HUDEP-2 (cell line): ENCODE data around the gene GALK1.

Source experiments
- DNase-seq, 76 experiments: peaks; one replicate each; lab custom pipeline; 2025; ENCODE audit not compliant: unreplicated experiment in 76 of 76; lab: John Stamatoyannopoulos, UW

The GALK1 gene

DNA sequence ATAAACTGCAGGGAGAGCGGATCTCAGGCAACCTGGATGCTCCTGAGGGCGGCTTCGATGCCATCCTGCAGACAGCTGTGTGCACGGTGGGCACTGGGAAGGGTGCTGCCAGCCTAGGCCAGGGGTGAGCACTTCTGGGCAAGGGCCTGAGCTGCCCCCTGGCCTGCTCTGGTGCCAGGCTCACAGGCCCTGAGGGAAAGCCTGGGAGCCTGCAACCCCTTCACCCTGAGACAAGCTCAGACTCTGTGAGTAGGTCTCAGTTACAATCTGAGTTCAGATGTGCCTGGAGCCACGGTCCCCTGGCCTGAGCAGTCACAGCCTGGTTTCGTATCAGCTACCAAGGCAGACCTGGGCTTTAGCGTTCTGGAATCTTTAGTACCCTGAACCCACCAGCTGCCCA lies 35.6 kb downstream of the GALK1 start:
- DNase-seq: no peak

DNA sequence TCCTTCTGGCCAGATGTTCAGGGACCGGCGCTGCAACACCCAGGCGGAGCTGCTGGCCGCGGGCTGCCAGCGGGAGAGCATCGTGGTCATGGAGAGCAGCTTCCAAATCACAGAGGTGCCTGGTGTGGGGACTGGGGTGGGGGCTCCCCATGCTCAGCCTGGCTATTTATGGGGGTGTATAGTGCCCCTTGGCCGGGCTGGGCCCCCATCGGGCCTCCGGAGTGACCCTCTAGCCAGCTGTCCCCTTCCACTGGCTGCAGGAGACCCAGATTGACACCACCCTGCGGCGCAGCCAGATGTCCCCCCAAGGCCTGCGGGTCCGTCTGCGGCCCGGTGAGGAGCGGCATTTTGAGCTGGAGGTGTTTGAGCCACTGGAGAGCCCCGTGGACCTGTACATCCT lies 37.6 kb downstream of the GALK1 start:
- no peak for DNase-seq

GRCh38 chr17:75725504-75725903 lies 39.5 kb downstream of the GALK1 start:
- no peak for DNase-seq

DNA sequence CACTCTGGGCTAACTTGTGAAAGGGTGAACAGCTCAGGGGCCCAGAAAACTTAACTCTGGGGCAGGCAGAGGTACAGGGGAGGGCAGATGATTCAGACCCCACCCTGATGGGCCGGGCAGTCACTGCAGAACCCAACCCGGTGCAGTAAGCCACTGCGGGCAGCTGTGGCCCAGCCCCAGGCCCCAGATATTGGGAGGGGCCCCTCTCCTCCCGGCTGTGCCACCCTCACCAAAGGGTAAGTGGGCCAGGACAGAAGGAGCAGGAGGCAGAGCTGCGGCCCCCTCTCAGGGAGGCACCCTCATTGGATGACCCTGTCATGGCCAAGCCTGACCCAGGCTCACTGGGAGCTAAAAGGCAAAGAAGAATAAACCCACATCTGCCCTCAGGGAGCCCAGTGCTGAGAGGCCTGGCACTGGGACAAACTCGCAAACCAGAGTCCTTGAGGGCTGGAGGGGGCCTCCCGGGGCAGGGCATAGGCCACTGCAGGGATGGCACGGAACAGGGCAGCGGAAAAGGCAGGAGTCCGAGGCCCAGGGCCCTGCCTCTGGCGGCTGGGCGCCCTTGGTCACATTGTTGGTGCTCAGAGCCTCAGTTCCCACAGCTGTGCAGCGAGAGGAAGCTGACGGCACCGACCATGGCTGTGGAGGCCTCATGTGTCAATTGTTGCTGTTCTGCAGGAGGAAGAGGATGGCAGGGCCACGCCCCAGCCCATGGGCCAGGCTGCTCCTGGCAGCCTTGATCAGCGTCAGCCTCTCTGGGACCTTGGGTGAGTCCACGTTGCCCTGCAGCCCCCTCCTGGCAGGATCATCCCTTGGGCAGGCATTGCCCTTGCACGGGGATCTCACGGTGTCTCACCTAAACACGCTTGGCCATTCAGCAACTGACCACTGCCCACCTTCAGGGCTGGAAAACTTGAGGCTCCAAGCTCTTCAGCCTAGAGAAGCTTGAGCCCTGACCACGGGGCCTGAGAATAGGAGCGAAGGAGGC lies 40.7 kb downstream of the GALK1 start:
- no peak for DNase-seq

GRCh38 chr17:75723171-75723930 lies 41.6 kb downstream of the GALK1 start:
- no peak for DNase-seq

DNA sequence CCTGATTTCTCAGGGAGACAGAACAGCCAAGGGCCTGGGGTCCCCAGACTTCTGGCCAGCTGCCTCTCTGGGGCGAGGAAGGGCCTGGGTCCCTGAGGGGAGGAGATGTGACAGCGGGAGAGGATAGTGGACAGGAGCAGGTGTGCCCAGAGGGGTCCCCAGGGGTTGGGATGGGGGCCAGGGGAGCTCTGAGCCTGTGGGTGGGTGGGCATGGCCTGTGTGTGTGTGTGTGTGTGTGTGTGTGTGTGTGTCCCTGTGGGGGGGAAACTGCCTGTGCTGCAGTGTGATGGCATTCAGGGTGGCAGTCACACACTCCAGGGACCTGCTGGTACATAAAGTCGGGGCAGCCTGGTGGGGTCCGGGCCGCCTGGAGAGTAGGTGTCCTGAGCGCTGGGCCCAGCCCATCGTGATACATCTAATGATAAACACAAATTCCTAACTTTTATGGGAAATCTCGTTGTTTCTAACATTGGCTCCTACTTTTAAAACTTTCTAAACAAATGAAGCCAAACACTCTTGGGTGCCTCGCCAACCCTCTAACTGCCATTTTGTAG lies 42.4 kb downstream of the GALK1 start:
- no peak for DNase-seq

GRCh38 chr17:75722076-75722475 lies 42.9 kb downstream of the GALK1 start:
- DNase-seq: no peak

GRCh38 chr17:75721463-75722011 lies 43.5 kb downstream of the GALK1 start:
- DNase-seq: peak in 3 of 76 experiments; percentile 43 to 54 (median 53)

DNA sequence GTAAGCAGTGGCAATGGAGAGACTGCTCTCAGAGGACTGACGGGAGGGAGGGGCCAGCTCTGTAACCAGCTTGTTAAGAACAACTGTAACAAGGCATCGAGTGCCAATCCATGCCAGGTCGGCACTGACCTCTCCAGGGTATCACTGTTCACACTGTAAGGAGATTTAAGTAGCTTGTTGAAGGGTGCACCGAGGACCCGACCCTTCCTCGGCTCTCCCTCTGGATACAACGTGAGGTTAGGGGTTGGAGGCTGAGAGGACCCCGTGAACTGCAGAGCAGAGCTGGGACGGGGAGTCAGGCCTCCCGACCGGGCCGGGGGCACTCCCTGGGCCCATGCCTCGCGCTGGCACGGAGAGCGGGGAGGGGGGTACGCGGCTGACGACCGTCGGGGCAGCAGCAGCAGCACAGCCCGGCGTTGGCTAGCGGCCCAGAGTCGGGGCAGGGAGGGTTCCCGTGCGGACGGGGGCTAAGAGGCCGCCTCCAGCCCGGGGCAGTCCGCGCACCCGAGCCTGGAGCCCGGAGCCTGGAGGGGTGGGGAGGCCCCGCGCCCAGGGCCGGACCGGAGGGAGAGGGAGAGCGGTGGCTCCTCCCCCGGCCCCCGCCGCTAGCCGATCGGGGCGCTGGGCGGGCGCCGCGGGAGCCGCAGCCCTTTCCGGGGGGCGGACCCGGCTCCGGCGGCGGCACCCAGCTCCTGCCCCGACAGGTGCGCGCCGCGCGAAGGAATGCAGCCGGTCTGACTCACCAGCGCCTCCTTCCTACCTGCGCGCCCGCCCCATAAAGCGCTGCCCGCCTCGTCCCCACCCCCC lies 44.1 kb downstream of the GALK1 start, which contains the start of gene ITGB4:
Gene ITGB4 (plus strand): TSS at position 804 of the 807 bp plus-strand sequence. CDS start 3,245 bp downstream, outside the sequence.
- peak in 20 of 76 experiments; percentile 5 to 54 (median 28) for DNase-seq

DNA sequence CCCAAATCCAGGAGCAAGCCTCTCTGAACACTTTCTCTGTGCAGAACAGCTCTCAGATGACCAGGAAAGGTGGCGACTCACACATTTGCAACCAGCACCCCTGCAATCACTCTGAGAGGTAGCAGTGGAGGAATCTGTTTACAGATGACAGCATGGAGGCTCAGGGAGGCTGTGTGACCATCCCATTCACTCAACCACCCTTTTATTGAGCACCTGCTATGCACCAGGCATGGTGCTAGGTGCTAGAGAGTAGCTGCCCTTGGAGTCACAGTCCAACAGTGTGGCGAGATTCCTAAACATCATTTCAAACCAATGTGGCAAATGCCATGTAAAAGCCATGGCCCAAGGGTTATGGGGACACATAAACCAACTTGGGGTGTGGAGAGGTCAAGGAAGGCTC lies 45.3 kb downstream of the GALK1 start:
- no peak for DNase-seq

- no peak for DNase-seq
Observed at GRCh38 chr17:75712446-75712845, 52.5 kb downstream of the GALK1 start.
